HG03378 (cell line): ENCODE results near the gene TTC16.

Experiments
- ATAC-seq: cut with Tn5 transposase; IDR thresholded peaks from one replicate; pipeline ENCODE4 v1.9.1; 2021; ENCODE audit warnings: mild to moderate bottlenecking, moderate library complexity; ENCODE audit not compliant: unreplicated experiment

Gene TTC16

DNA sequence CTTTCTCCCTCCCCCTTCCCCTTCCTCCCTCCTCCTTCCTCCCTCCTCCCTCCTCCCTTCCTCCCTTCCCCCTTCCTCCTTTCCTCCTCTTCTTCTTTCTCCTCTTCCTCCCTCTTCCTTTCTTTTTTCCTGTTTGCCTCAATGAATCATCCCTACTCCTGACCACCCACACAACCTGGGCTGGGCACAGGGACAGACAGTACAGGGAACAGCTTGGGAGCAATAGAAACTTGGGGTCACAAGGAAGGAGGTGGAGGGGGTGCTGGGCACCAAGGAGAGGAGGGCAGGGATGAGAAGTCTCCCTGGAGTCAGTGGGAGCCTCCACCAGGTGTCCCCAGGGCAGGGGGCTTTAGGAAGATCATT is 5.0 kb downstream of the TTC16 start:
- ATAC-seq, result no peak

DNA sequence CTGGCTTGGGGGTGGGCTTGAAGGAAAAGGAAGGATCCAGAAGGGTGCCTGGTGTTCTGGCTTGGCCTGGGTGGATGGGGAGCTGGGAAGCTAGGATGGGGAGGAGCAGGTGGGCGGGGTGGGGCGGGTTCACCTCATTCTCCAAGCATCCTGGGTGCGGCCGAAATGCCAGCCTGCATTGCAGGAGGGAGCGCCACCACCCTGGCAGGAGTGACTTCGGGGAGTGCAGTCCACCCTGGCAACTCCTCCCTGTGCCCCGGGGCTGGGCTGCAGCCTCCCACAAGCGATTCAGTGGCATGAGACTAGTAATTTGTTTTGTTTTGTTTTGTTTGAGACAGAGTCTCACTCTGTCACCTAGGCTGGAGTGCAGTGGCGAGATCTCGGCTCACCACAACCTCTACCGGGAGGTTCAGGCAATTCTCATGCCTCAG is 5.5 kb downstream of the TTC16 start:
- no peak for ATAC-seq

- no peak for ATAC-seq
These were observed 6.3 kb downstream of the TTC16 start for GRCh38 chr9:127722055-127722745.

- no peak for ATAC-seq
These were observed 7.1 kb downstream of the TTC16 start for GRCh38 chr9:127723013-127723412.

- ATAC-seq, result no peak
These were observed 7.6 kb downstream of the TTC16 start for GRCh38 chr9:127723444-127723843.

GRCh38 chr9:127724012-127724411 is 8.1 kb downstream of the TTC16 start:
- no peak for ATAC-seq

DNA sequence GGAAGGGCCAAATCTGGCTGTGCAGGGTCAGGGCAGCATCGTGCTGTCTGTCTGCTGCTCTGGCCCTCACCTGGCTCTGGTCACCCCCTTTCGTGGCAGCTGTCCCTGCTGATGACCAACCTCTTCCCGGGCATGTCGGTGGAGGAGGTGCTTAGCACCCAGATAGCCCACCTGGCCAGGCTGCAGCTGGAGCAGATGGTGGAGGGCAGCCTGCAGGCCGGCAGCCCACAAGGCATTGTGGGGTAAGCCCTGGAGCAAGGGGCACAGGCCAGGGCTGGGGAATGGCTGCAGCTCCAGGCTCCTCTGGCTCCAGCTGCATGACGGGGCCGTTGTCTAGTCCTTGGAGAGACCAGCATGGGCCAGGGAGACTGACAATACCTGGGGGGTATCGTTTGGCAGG is 11.0 kb downstream of the TTC16 start:
- ATAC-seq, result no peak

DNA sequence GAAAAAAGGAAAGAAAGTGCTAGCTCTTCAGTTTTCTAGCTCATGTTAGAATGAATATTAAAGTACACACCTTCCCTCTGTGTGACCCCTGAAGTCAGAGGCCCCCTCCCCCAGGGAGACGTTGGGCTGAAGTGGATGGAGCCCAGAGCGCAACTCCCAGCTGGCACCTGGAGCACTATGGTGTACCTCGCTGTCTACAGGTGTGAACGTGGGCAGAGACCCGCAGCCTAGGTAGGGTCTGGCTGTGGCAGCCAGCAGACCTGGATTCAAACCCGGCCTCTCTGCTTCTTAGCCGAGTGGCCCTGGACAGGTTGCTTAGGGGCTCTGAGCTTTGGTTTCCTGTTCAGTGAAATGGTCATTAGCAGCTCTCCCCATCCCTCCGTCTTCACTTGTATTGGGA is 12.9 kb downstream of the TTC16 start:
- no peak for ATAC-seq

DNA sequence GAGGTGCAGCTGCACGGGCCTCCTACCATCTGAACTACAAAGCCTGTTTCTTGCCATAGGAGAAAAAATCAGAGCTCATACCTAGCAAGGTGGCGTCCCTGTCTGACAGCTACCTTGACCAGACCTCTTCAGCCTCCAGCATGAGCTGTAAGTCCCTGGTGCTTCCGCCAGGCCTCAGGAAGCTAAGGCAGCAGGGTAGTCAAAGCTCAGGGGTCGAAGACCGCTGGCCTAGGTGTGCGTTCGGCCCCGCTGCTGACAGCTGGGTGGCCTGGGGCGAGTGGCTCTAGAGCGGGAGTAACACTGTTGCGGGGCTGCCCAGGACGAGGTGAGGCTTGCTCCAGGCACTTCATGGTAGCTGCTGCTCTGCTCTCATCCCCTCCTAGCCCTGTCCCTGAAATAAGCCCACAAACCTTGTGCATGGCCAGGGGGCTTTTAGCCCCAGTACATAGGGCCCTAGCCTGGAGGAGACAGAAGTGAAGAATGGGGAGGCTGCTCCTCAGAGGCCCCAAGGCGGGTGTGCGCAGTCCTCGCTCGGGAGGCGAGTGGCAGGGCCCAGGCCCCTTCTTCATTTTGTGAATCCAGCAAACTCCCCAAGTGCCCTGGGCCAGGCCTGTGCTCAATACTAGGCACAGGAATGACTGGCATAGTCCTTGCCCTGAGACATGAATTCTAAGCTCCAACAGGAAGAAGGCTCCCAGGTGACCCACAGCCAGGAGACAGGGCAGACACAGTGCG is 13.8 kb downstream of the TTC16 start:
- ATAC-seq, result no peak

GRCh38 chr9:127730262-127730661 is 14.4 kb downstream of the TTC16 start:
- ATAC-seq, result no peak

GRCh38 chr9:127730799-127731410 is 15.0 kb downstream of the TTC16 start:
- ATAC-seq, result no peak

GRCh38 chr9:127731938-127732337 is 16.1 kb downstream of the TTC16 start:
- no peak for ATAC-seq

DNA sequence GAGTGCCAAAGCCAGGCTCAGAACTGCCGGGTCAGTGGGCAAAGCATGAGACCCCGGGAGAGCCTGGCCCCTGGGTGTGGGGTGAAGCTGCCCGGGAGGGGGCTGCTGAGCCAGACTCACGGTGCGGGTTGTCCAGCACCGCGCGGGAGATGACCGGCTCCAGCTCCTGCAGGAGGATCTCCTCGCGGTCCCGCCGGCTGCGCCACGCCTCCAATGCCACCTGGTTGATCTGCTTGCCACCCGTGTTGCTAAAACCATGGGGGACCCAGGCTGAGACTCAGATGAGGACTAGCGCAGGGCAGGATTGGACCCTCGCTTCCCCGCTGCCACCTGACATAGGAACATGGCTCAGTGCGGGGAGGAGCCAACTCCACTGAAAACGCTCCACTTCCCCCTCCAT is 16.6 kb downstream of the TTC16 start:
- ATAC-seq, result no peak

- no peak for ATAC-seq
These were observed 17.7 kb downstream of the TTC16 start for GRCh38 chr9:127733614-127734013.

DNA sequence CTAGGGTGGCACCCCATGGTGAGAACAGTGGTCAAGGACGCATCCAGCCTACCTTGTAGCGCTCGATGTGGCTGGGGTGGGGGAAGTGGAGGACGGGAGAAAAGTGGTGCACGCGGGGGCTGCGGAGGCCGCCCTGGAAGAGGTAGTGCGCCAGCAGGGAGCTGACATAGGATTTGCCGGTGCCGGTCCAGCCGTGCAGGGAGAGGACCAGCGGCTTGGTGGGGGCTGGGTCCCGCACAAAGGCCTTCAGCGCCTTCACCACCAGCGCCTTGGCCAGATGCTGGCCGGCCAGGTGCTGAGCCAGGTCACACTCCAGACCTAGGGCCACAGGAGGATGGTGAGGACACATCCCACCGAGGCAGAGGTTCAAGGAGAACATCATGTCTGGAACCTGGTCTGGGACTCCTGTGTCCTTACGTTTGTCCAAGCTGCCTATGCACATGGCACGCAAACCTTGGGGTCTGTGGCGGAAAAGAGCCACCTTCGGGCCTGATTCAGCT is 18.4 kb downstream of the TTC16 start:
- ATAC-seq, result no peak

GRCh38 chr9:127734747-127735529 is 19.1 kb downstream of the TTC16 start, which contains the start of gene TOR2A:
Gene TOR2A, minus strand, starts transcription at chr9:127735294. Its CDS starts 24 bp downstream, at chr9:127735270.
- peak; percentile 71 for ATAC-seq

GRCh38 chr9:127735530-127736185 is 19.8 kb downstream of the TTC16 start:
- ATAC-seq, result peak; percentile 14

- ATAC-seq, result no peak
These were observed 22.8 kb downstream of the TTC16 start for GRCh38 chr9:127738666-127739065.

GRCh38 chr9:127739614-127740330 is 23.9 kb downstream of the TTC16 start:
- no peak for ATAC-seq
